Activated T-helper 9 cell treated with anti-CD3 and anti-CD28 coated beads, Interleukin-2, amount 50 U/mL, for 16 hours (primary cell): ENCODE data around the gene CHAF1A.
A peak's percentile ranks its signal among the peaks of the same experiment; 100 is the strongest.

ENCODE experiments used
- DNase-seq: peaks from one replicate; pipeline ENCODE4 v3.0.0-alpha.2; 2020; ENCODE audit warnings: low read depth

The CHAF1A gene, protein sequence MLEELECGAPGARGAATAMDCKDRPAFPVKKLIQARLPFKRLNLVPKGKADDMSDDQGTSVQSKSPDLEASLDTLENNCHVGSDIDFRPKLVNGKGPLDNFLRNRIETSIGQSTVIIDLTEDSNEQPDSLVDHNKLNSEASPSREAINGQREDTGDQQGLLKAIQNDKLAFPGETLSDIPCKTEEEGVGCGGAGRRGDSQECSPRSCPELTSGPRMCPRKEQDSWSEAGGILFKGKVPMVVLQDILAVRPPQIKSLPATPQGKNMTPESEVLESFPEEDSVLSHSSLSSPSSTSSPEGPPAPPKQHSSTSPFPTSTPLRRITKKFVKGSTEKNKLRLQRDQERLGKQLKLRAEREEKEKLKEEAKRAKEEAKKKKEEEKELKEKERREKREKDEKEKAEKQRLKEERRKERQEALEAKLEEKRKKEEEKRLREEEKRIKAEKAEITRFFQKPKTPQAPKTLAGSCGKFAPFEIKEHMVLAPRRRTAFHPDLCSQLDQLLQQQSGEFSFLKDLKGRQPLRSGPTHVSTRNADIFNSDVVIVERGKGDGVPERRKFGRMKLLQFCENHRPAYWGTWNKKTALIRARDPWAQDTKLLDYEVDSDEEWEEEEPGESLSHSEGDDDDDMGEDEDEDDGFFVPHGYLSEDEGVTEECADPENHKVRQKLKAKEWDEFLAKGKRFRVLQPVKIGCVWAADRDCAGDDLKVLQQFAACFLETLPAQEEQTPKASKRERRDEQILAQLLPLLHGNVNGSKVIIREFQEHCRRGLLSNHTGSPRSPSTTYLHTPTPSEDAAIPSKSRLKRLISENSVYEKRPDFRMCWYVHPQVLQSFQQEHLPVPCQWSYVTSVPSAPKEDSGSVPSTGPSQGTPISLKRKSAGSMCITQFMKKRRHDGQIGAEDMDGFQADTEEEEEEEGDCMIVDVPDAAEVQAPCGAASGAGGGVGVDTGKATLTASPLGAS

DNA sequence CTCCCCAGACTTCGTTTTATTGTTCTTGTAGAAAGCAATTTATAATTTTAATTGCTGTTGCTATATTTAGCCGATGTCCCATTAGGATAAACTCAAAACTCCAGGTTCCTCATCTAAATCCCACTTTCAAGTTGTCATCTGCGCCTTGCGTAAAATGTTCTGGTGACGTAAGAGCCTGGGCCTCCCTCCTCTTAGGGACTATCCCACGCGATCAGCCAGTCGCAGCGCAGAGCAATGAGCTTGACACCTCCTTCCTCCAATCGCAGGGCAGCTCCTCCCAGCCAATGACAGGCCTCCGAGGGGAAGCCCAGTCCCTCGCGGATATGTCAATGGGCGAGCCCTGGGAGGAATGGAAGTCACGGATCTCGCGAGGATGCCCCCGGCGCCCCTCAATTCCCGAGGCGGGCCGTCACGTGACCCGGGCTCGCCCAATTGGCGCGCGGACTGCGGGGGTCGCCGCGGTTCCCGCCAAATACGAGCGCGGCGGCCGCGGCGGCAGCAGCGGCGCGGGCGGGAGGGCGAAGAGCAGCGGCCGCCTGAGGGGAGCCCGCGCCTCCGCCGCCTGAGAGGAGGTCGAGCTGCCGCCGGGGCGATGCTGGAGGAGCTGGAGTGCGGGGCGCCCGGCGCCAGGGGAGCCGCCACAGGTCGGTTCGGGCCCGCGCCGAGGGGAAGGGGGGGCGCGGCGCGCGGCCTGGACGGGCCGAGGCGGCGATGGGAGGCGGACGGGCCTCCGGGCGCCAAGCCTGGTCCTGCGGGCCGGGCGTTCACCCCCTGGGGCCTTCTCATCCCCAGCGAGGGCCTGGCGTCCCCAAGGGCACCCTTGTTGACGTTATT, at the start of gene CHAF1A:
TSS of gene CHAF1A (plus strand) at position 470 of the 834 bp plus-strand sequence. CDS start at position 593, 123 bp downstream.
- DNase-seq, result peak; percentile 98

DNA sequence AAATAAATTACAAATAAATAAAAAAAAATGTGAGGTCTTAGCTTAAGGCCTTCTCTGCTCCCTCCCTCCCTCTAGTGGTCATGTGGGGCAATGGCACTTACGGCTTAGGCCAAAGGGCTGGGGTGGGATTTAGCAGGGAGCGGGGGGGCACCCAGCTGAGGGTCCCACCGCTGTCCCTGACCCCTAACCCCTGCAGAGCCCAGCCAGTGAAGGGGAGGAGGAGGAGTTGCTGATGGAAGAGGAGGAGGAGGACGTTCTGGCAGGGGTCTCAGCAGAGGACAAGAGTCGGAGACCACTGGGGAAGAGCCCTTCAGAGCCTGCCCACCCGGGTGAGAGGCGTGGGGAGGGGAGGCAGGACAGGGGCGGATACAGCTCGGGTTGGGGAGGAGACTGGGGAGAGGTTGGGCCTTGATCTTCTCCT, 49.7 kb upstream of the CHAF1A start:
- DNase-seq, result no peak

DNA sequence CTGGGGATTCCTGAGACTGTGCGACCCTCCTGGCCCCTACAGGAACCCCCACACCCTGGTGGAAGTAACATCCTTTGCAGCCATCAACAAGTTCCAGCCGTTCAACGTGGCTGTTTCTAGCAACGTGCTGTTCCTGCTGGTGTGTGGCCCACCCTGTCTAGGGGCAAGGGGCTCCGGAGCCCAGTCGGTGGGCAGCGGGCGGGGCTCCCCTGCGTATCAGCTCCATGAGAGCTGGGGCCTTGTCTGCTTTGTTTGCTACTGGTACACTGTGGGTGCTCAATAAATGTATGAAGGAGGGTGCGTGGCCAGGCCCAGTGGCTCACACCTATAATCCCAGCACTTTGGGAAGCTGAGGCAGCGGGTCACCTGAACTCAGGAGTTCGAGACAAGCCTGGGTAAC, 48.2 kb upstream of the CHAF1A start:
- DNase-seq, result no peak

DNA sequence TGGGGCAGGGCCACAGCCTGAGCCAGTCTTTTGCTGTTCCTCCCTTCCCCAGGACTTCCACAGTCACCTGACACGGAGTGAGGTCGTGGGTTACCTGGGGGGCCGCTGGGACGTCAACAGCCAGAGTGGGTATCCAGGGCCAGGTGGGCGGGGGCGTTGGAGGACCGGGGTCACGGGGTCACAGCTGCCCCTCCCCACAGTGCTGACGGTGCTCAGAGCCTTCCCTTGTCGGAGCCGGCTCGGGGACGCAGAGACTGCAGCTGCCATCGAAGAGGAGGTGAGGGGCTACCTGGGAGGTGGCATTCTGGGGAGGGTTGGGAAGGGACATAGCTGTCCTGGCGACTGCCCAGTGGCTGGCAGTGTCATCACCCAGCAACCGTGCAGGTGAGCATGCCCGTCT, 47.5 kb upstream of the CHAF1A start:
- DNase-seq, result no peak

DNA sequence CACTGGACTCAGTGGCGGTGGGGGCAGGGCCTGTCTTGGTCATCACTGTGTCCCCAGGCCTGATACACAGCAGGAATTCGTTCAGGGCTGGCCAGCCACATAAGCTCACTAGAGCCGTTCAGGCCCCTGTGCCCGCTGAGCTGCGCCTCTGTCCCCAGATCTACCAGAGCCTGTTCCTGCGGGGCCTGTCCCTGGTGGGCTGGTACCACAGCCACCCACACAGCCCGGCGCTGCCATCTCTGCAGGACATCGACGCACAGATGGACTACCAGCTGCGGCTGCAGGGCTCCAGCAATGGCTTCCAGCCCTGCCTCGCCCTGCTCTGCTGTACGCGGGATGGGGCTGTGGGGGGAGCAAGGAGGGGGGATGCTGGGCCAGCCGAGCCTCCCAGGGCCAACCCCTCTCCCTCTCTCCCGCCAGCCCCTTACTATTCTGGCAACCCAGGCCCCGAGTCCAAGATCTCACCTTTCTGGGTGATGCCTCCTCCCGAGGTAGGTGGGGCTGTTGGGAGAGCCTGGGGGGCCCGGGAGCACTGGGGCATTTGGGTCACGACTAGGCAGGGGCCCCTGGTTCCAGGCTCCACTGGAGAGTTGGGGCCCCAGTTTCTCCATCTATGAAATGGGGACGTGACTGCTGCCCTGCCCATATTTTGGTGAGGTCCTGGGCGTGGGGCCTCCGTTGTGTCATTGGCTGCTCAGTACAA, 45.2 kb upstream of the CHAF1A start:
- DNase-seq, result no peak

DNA sequence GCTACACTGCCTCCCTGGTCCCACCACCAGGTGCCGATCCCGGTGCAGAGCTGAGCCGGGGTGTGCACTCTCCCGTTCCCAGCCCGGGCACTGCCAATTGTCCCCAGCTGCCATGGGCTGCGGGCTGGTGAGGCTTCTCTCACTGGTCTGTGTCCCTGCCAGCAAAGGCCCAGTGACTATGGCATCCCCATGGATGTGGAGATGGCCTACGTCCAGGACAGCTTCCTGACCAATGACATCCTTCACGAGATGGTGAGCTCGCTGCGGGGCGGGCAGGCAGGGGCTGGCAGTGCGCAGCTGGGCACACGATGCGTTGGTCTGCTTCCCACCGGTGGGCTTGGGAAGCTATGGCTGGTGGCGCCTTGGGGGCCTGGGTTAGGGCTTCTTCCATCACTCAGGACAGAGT, 44.5 kb upstream of the CHAF1A start:
- DNase-seq, result no peak

DNA sequence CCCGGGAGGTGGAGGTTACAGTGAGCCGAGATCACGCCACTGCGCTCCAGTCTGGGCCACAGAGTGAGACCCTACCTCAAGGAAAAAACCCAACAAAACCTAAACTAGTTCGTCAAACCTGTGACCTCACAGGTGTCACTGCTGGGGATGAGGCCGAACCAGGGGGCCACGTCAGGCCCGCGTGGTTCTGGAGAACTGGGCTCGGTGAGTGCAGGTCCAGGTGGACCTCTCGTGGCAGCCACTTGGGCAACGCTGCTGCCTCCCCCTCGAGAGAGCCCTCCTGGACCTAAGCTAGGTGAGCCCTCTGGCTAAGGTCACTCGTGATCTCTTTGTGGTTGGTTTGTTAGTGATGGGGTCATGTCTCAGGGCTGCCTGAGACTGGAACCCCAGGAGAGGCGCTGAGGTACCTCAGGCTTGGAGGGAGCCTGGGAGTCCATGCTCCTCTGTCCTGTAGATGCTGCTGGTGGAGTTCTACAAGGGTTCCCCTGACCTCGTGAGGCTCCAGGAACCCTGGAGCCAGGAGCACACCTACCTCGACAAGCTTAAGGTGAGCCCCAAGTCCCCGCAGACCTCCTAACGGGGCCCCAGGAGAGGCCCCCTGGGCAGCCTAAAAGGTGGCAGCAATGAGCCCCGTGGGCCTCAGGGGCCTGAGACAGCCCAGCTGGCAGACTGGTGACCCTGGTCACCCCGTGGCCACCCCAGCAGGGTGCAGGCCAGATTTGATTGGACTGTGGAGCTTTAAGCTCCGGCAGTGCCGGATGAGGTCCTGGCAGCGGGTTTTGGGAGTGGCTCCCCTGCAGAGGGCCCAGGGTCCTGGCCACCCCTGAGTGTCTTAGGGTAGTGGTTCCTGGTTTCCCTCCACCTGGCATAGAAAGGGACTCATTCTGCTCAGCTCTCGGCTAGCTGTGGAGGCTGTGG, 43.5 kb upstream of the CHAF1A start:
- no peak for DNase-seq

DNA sequence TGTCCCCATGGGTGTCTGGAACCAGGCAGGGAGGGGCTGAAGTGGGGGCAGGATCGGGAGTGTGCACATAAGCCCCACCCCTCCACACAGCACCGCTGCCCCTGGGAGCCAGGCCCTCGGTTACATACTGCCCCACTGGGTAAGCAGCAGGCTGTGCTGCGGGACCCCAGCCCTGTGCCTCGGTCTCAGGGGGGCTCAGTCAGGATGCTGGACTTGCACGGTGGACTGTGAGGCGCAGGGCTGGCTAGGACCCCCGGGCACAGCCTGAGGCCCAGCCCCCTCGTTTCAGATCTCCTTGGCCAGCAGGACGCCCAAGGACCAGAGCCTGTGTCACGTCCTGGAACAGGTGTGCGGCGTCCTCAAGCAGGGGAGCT, 42.8 kb upstream of the CHAF1A start:
- no peak for DNase-seq

DNA sequence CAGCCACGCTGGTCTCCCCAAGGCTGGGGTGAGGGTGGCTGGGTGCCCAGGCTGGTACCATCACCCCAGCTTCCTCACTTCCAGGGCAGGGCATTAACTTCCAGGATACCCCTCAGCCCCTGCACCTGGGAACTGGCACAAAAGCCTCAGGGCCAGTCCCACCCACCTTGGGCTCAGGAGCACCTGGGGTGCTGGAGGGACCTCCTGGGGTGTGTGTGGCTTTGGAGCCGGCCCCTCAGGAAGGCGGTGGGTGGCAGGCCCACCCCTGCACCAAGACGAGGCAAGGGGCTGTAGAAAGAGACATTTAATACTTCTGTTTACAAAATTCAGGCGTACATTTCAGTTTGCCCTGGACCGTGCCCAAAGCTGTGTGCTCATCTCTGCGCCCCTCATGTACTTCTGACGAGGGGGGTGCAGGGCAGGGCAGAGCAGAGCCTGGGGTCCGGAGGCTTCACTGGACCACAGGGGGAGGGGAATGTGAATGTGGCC, 42.3 kb upstream of the CHAF1A start:
- DNase-seq, result no peak

DNA sequence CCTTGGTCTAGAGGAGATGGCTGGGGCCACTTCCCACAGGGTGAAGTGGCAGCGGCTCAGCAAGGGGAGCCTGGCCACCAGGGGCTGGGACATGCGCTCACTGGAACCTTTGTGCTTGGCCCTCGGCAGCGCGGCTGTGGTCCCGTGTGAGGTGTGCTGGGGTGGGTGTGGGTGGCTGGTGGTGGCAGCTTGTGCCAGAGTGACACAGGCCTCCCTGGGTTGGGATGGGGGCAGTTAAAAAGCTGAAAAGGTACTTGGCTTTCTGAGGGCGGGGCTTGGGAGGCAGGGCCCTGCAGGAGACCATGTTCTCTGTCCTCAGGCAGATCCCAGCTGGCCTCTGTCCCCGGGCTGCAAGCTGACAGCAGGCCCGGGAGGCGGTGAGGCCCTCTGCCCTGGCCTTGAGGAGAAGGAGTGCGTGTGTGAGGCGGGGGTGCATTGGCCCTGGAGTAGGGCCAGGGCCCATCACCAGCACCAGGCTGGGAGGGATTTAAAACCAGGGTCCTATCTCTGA, 41.7 kb upstream of the CHAF1A start:
- no peak for DNase-seq

DNA sequence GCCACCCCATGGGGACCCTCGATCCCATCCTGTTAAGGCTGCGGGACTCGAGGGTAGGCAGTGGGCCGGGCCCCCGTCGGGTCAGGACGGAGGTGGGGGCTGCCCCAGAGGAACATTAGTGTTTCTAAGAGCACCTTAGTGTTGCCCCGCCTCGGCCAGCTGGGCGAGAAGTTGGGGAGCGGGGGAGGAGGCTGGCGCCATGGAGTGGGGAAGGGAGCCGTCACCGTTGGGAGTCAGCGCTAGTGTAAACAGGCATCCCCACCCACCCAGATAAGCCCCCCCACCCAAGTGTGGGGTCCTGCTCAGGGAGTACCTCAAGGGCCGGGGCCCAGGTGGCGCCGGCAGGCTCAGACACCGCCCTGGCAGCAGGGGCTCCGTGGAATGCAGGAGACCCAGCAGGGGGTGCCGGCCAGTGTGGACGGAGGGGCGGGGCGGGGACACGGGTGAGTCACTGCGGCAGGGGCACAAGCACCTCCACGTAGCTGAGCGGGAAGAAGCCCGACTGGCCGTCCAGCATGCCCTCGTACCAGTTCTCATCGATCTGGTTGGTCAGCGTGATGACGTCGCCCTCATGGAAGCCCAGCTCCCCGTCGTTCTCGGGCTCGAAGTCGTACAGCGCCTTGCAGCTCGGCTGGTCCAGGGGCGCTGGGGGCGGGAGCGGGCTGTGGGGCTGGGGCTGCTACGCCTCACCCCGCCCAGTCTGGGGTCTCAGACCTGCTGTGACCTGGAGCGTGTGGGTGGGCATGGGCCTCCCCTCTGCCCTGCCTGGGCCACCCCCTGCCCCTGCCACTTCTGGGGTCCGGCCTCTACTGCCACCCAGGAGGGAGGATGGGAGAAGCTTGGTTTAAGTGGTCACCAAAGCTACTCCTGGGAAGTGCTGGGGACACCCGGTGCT, 41.0 kb upstream of the CHAF1A start:
- no peak for DNase-seq

DNA sequence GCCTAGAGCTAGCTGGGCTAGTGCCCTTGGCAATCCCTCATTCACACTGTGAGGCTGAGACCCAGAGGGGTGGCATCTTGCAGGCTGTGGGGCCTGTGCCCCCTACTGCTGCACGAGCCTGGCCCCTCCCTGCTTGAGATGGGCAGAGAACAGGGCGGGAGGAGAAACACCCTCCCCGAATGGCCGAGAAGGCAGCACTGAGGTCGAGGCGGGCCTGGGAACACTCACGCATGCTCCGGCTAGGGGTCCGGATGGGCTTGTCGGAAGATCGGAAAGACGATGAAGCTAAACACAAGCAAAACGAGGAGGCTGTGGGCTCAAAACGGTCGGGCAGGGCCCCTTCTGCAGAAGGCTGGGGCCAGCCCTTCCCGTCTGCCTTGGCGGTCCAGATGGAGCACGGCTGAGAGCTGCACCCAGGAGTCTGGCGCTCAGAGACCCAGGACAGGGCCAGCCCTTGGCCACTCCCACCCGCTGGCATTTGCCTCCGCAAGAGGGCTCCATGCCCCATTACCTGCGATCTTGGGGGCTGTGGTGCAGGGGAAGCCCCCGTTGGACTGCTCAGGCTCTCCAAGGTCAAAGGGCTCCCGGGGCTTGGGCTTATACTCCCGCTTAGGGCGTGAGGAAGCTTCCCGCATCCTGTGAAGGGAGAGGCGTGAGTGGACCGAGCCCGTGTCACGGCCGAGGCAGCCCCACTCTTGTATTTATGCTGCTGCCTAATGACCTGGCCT, 40.2 kb upstream of the CHAF1A start:
- no peak for DNase-seq

DNA sequence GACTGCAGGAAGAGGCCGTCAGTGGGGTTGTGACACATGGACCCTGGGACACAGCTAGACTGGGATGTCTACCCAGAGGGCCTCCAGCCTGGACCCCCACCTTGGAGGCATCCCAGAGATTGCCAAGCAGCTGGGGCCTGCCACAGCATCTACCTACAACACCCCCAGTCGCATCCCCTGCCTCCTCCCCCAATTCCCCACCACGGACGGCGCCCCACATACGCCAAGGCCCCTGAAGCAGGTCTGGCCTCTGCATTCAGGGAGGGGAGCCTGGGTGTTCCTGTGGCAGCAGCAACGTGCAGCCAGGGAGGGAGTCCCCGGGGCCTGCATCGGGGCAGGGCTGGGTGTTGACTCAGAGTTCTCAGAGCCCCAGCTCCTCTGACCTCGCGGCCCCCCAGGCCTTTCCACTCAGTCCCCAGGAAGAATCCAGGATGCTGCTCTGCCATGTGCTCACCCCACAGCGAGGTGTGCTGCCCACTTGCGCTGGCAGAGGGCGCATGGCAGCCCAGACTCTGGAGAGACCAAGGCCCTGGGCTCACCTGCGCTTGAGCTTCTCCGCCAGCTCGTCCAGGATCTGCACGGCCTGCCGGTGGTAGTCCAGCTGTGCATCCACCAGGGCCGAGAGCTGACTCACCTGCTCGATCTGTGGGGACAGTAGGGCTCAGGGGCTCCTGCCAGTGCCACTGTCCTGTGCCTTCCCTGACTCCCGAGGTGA, 39.5 kb upstream of the CHAF1A start:
- no peak for DNase-seq

DNA sequence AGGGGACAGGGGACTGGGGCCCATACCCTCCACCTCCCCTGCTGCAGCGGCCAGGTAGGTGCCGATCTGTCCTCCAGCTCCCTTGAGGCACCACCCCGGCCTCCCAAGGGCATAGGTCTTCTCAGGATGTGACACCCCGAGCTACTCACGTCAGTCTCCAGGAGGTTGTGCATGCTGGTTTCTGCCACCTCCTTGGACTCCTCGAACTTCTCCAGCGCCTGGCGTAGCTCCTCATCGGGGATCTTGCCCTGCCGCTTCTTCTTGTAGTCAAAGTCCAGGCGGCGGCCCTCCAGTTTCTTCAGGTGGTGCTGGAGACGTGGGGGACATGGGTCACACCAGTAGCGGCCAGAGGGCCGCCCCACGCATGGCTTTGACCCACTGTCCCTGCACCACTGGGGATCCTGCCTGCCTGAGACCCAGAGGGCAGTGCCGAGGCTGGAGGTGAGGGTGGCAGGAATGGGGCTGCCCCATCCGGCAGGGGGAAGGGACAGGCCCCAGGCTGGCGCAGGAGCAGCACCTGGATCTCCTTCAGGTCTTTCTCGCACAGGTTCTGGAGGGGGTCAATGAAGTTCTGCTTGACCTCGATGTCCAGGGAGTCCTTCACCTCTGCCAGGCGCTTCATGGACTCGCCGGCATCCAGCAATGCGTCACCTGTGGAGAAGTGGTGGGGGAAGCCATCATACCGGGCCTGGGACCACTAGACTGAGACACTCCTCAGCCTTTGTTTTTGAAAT, 38.7 kb upstream of the CHAF1A start:
- no peak for DNase-seq

DNA sequence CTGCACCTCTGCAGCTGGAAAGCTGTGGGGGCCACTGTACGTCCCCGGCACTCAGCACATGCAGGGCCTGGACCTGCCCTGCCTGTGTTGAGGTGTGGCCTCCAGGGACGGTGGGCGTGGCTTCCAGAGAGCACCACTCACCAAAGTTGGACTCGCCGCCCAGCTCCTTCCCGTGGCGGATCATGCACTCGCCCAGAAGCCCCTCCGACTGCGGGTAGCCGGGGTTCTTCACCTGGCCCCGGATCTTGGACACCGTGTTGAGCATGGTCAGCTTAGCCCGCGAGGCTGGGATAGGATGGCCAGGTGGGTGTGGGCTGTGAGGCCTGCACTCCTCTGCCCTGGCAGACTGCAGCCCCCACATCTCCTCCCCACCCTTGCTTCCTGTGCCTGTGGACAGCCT, 37.1 kb upstream of the CHAF1A start:
- no peak for DNase-seq

DNA sequence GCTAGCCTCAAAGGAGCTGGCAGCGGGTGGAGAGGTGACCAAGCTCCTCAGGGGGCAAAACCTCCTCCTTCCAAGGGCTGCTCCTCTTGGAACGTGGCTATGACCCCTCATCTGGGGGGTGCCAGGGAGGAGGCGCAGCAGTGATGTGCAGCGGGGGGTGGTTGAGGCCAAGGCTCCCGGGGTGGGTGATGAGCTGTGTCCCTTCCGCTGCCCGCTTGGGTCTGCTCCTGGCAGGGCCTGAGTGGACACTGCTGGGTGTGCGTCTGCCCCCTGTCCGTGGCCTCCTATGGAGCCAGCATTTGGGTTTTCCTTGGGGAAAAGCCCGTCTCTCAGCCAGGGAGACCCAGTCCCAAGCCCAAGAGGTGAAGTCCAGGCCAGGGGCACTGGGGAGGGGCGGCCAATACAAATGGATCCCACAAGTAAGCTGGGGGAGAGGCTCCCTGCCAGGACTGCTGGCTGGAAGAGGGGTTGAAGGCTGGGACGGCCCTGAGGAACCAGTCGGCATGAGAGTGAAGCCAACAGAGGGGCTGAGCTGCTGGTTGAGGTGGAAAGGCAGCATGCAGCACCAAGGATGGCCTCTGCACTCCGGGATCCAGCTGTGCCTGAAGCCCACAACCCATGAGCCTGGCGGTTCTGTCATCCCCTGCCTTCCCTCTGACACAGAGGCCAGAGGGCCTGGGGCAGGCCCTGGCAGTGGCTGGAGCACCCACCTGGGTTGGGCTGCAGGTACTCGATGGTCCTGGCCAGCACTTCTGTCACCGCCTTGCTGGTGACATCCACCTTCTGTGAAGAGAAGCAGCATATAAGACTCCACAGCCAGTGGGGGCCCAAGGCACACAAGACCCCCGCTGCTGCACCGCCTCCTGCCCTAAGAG, 36.4 kb upstream of the CHAF1A start:
- no peak for DNase-seq
